Camera-type eye (tissue), 1 donor: Measurements from ENCODE around the gene PABPC4L. TPM values are rescaled to one million over a fixed set of nuclear protein-coding genes. Genes with fewer than 3 reads are reported as not detected.

ENCODE experiments used
- total RNA-seq: library from RNA; depleted of rRNA; stranded (reverse); fragments of >200 nt; gene quantifications from one replicate; pipeline ENCODE4 v1.2.3, GENCODE V29; 2014

The PABPC4L gene
- total RNA-seq = 8.8 TPM

DNA sequence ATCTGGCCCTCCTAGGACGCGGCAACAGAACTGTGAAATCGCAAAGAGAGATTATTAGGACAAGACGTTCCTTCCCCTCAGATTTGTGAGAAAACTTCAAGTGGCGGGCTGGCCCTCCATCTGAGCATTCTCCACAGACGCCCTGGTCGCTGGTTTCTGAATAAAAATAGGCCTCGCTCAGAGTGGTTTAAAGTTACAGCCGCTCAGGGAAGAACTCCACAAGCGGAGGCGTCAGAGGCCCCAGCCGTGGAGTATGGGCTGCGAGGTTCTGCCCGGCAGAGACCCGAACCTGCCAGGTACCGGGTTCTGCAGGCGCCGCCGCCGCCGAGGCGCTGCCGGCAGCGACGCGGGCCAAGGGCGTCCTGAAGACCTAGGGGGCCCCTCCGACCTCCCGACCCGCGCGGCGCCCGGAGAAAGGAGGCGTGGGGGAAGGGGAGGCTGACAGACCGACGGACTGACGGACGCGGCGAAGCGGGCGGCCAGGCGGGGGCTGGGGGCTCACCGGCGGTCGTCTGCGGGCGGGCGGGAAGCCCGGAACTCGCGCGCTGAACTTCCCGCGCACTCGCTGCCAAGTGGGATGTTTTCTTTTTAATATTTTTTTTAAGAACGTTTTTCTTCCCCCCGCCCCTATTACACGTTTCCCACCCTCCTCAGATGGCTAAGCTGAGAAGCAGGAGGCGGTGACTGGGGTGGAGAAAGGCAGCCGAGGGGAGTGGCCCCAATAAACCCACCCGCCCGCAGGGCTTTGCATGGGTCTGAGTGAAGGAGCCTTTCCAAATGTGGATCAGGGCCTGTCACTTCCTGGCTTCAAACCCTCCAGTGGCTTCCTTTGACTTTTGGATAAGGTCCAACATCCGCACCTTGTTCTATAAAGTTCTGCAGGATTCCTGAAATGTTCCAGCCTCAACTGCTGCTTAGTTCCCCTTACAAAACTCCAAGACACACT lies at the start of gene PABPC4L:
Gene PABPC4L, minus strand, starts transcription at position 574 of the 946 bp plus-strand sequence. CDS start 770 bp downstream, outside the sequence.

